Effector memory CD4-positive, alpha-beta T cell (primary cell): ENCODE data around the gene ANKRD65.
A peak's percentile ranks its signal among the peaks of the same experiment; 100 is the strongest.
"Not testable (repeated sequence)": the region's sequence is repeated elsewhere in the genome, so short reads cannot be mapped to it uniquely, and the experiment has no call there.

Experiments
- DNase-seq, 3 donors: peaks; one replicate each; pipeline ENCODE4 v3.0.0-alpha.2; 2020
- H3K27ac ChIP-seq: 2 replicates; pipeline ENCODE4 v1.7.0; 2013; ENCODE audit warnings: mild to moderate bottlenecking, low read length, moderate library complexity; ENCODE audit not compliant: insufficient read depth, poor library complexity, severe bottlenecking
- H3K27me3 ChIP-seq: replicated peaks from 2 replicates; pipeline ENCODE4 v1.7.0; 2013; ENCODE audit warnings: mild to moderate bottlenecking, low read length; ENCODE audit not compliant: insufficient read depth, control insufficient read depth, poor library complexity, severe bottlenecking
- H3K36me3 ChIP-seq: 2 replicates; pipeline ENCODE4 v1.7.0; 2013; ENCODE audit warnings: mild to moderate bottlenecking, low read length, moderate library complexity; ENCODE audit not compliant: control insufficient read depth, insufficient read depth
- H3K4me1 ChIP-seq: 2 replicates; pipeline ENCODE4 v1.7.0; 2013; ENCODE audit warnings: low read length, mild to moderate bottlenecking; ENCODE audit not compliant: control insufficient read depth, insufficient read depth, poor library complexity, severe bottlenecking
- H3K4me3 ChIP-seq: 2 replicates; pipeline ENCODE4 v1.7.0; 2013; ENCODE audit warnings: low read length, low read depth, mild to moderate bottlenecking; ENCODE audit not compliant: insufficient read depth, poor library complexity, severe bottlenecking
- H3K9me3 ChIP-seq: 2 replicates; pipeline ENCODE4 v1.7.0; 2013; ENCODE audit warnings: mild to moderate bottlenecking, low read length, moderate library complexity; ENCODE audit not compliant: control insufficient read depth

ANKRD65 gene

GRCh38 chr1:1385339-1385738, 35.7 kb downstream of the ANKRD65 start:
- DNase-seq, H3K9me3 ChIP-seq, H3K4me3 ChIP-seq, H3K27ac ChIP-seq, H3K4me1 ChIP-seq, H3K27me3 ChIP-seq: not testable (repeated sequence)
- H3K36me3 ChIP-seq: peaks cover 53% of the 10 kb centered on the region

GRCh38 chr1:1381294-1381693, 39.8 kb downstream of the ANKRD65 start:
- no peak overlapping the region for H3K4me3 ChIP-seq
- no peak overlapping the region for H3K27ac ChIP-seq
- peaks cover 17% of the 10 kb centered on the region for H3K36me3 ChIP-seq
- no peaks in the 10 kb centered on the region for H3K27me3 ChIP-seq
- no peak for DNase-seq
- no peaks in the 10 kb centered on the region for H3K9me3 ChIP-seq
- no peaks in the 10 kb centered on the region for H3K4me1 ChIP-seq

GRCh38 chr1:1380860-1381259, 40.2 kb downstream of the ANKRD65 start:
- H3K27me3 ChIP-seq: no peaks in the 10 kb centered on the region
- H3K4me3 ChIP-seq: no peak overlapping the region
- no peak overlapping the region for H3K27ac ChIP-seq
- no peak for DNase-seq
- H3K36me3 ChIP-seq: peaks cover 12% of the 10 kb centered on the region
- no peaks in the 10 kb centered on the region for H3K9me3 ChIP-seq
- no peaks in the 10 kb centered on the region for H3K4me1 ChIP-seq

- no peaks in the 10 kb centered on the region for H3K27me3 ChIP-seq
- H3K36me3 ChIP-seq: peaks cover 7% of the 10 kb centered on the region
- H3K27ac ChIP-seq: no peak overlapping the region
- H3K4me3 ChIP-seq: no peak overlapping the region
- no peak for DNase-seq
- H3K9me3 ChIP-seq: no peaks in the 10 kb centered on the region
- peaks cover 14% of the 10 kb centered on the region for H3K4me1 ChIP-seq
These were observed 43.4 kb downstream of the ANKRD65 start for GRCh38 chr1:1377540-1378205.

- no peak overlapping the region for H3K27ac ChIP-seq
- H3K4me1 ChIP-seq: peaks cover 22% of the 10 kb centered on the region
- H3K36me3 ChIP-seq: peaks cover 2% of the 10 kb centered on the region
These were observed 44.4 kb downstream of the ANKRD65 start for GRCh38 chr1:1376551-1377226.

GRCh38 chr1:1374929-1375662, 46.0 kb downstream of the ANKRD65 start, which contains the start of gene AURKAIP1:
AURKAIP1 (minus strand) TSS chr1:1375207; CDS start chr1:1374756, 451 bp downstream.
- Histone ChIP-seq H3K27me3 (no peaks in the 10 kb centered on the region), H3K4me3 (peak within 1 kb of the TSS; percentile 78), H3K36me3 (no peaks in the 10 kb centered on the region), H3K9me3 (no peaks in the 10 kb centered on the region), H3K4me1 (peaks cover 34% of the 10 kb centered on the region), H3K27ac (peak within 1 kb of the TSS; percentile 85)
- peak; percentile 93 to 96 (median 94) for DNase-seq

More at GRCh38 chr1:1376551-1377226, 44.4 kb downstream of the ANKRD65 start:
- Histone ChIP-seq H3K27me3 (no peaks in the 10 kb centered on the region), H3K4me3 (no peak overlapping the region), H3K9me3 (no peaks in the 10 kb centered on the region)
- DNase-seq: no peak

GRCh38 chr1:1374589-1374928, 46.5 kb downstream of the ANKRD65 start:
- no peaks in the 10 kb centered on the region for H3K36me3 ChIP-seq
- no peaks in the 10 kb centered on the region for H3K27me3 ChIP-seq
- DNase-seq: no peak
- H3K27ac ChIP-seq: peak overlapping the region; percentile 85
- peak overlapping the region; percentile 78 for H3K4me3 ChIP-seq
- peaks cover 34% of the 10 kb centered on the region for H3K4me1 ChIP-seq
- no peaks in the 10 kb centered on the region for H3K9me3 ChIP-seq

GRCh38 chr1:1373815-1374588, 47.1 kb downstream of the ANKRD65 start:
- Histone ChIP-seq H3K27me3 (no peaks in the 10 kb centered on the region), H3K36me3 (no peaks in the 10 kb centered on the region), H3K4me3 (peak overlapping the region; percentile 78), H3K27ac (peak overlapping the region; percentile 85), H3K4me1 (peaks cover 34% of the 10 kb centered on the region), H3K9me3 (no peaks in the 10 kb centered on the region)
- DNase-seq: no peak

- Histone ChIP-seq H3K27me3 (no peaks in the 10 kb centered on the region), H3K27ac (no peak overlapping the region), H3K4me1 (peaks cover 34% of the 10 kb centered on the region), H3K9me3 (no peaks in the 10 kb centered on the region), H3K4me3 (no peak overlapping the region), H3K36me3 (no peaks in the 10 kb centered on the region)
- DNase-seq: no peak
These were observed 47.8 kb downstream of the ANKRD65 start for GRCh38 chr1:1373051-1373814.
